Bronchial epithelial cell (primary cell): ENCODE measurements around the gene NTM. TPM values are rescaled to one million over a fixed set of nuclear protein-coding genes. Genes with fewer than 3 reads are reported as not detected.

Source experiments
- DNase-seq: peaks from one replicate; pipeline ENCODE4 v3.0.0-alpha.2; 2010; ENCODE audit warnings: low read depth
- FAIRE-seq: peaks from 2 replicates; lab custom pipeline; 2011; peaks lifted over from hg19 to GRCh38; lab: Jason Lieb, UNC
- H3K27me3 ChIP-seq: 2 replicates; pipeline ENCODE4 v1.5.1; 2011; ENCODE audit warnings: low read length; ENCODE audit not compliant: control insufficient read depth, insufficient read depth
- H3K36me3 ChIP-seq: 2 replicates; pipeline ENCODE4 v1.5.1; 2011; ENCODE audit warnings: low read length; ENCODE audit not compliant: control insufficient read depth, insufficient read depth
- H3K4me3 ChIP-seq: 2 replicates; pipeline ENCODE4 v1.5.1; 2011; ENCODE audit warnings: mild to moderate bottlenecking, low read depth, low read length, control low read depth
- CTCF ChIP-seq: IDR thresholded peaks from 2 replicates; pipeline ENCODE4 v1.5.1; 2011; ENCODE audit warnings: mild to moderate bottlenecking, moderate library complexity, low read length, control low read depth, inconsistent platforms; ENCODE audit not compliant: insufficient read depth, severe bottlenecking
- total RNA-seq: library from RNA; depleted of rRNA; stranded (reverse); fragments of >200 nt; gene quantifications from 2 replicates; pipeline ENCODE4 v1.2.1, GENCODE V29; 2014

NTM gene
- total RNA-seq, 1 donor from 2014 or later = 4.2 TPM

GRCh38 chr11:131425285-131425684 lies 54.9 kb downstream of the NTM start:
- Histone ChIP-seq H3K4me3 (no peak overlapping the region), H3K27me3 (no peaks in the 10 kb centered on the region), H3K36me3 (no peaks in the 10 kb centered on the region)
- DNase-seq (no peak), FAIRE-seq (no peak)
- TF ChIP-seq CTCF = no peak

- no peak for TF ChIP-seq CTCF
- Histone ChIP-seq H3K36me3 (no peaks in the 10 kb centered on the region), H3K27me3 (no peaks in the 10 kb centered on the region), H3K4me3 (no peak overlapping the region)
- FAIRE-seq (no peak), DNase-seq (peak; percentile 84)
Observed at GRCh38 chr11:131428853-131429252, 58.4 kb downstream of the NTM start.

- FAIRE-seq (peak; percentile 64), DNase-seq (peak; percentile 86)
- no peak for TF ChIP-seq CTCF
- Histone ChIP-seq H3K4me3 (no peak overlapping the region), H3K36me3 (no peaks in the 10 kb centered on the region), H3K27me3 (no peaks in the 10 kb centered on the region)
Observed at GRCh38 chr11:131430473-131431208, 60.2 kb downstream of the NTM start.

- TF ChIP-seq CTCF = no peak
- H3K36me3 ChIP-seq = no peaks in the 10 kb centered on the region
- H3K27me3 ChIP-seq = no peaks in the 10 kb centered on the region
- DNase-seq = no peak
- H3K4me3 ChIP-seq = no peak overlapping the region
- FAIRE-seq = no peak
Observed at GRCh38 chr11:131441051-131441810, 70.8 kb downstream of the NTM start.

- Histone ChIP-seq H3K27me3 (no peaks in the 10 kb centered on the region), H3K4me3 (no peak overlapping the region), H3K36me3 (no peaks in the 10 kb centered on the region)
- TF ChIP-seq CTCF = no peak
- no peak for DNase-seq
- peak; percentile 7 for FAIRE-seq
Observed at GRCh38 chr11:131446590-131447275, 76.3 kb downstream of the NTM start.
